ENCODE data around the gene CCDC102B.
A peak's percentile ranks its signal among the peaks of the same experiment; 100 is the strongest.
"Not testable (repeated sequence)": the region's sequence is repeated elsewhere in the genome, so short reads cannot be mapped to it uniquely, and the experiment has no call there.

CCDC102B gene

GRCh38 chr18:68897286-68897685 is 99.4 kb downstream of the CCDC102B start:
- no peak for TF ChIP-seq POLR2A (IDR thresholded peaks at IDR 0.05; ENCODE audit: low read depth, low read length)
- DNase-seq (ENCODE audit: insufficient read length, low spot score) (no peak), FAIRE-seq (no peak)

GRCh38 chr18:68909579-68909978 is 111.7 kb downstream of the CCDC102B start:
- TF ChIP-seq POLR2A (IDR thresholded peaks at IDR 0.05; ENCODE audit: low read depth, low read length) = no peak
- no peak for FAIRE-seq
- no peak for DNase-seq (ENCODE audit: insufficient read length, low spot score)

GRCh38 chr18:68915061-68915460 is 117.2 kb downstream of the CCDC102B start:
- no peak for TF ChIP-seq POLR2A (IDR thresholded peaks at IDR 0.05; ENCODE audit: low read depth, low read length)
- FAIRE-seq (no peak), DNase-seq (ENCODE audit: insufficient read length, low spot score) (no peak)

GRCh38 chr18:68916734-68917133 is 118.9 kb downstream of the CCDC102B start:
- TF ChIP-seq POLR2A (IDR thresholded peaks at IDR 0.05; ENCODE audit: low read depth, low read length) = no peak
- peak; percentile 89 for FAIRE-seq
- peak; percentile 11 for DNase-seq (ENCODE audit: insufficient read length, low spot score)

- DNase-seq (ENCODE audit: insufficient read length, low spot score) (no peak), FAIRE-seq (no peak)
- TF ChIP-seq POLR2A (IDR thresholded peaks at IDR 0.05; ENCODE audit: low read depth, low read length) = no peak
Measured at GRCh38 chr18:68918216-68918615, 120.3 kb downstream of the CCDC102B start.

GRCh38 chr18:68919900-68920299 is 122.0 kb downstream of the CCDC102B start:
- no peak for TF ChIP-seq POLR2A (IDR thresholded peaks at IDR 0.05; ENCODE audit: low read depth, low read length)
- no peak for DNase-seq (ENCODE audit: insufficient read length, low spot score)
- FAIRE-seq = no peak

- no peak for TF ChIP-seq POLR2A (IDR thresholded peaks at IDR 0.05; ENCODE audit: low read depth, low read length)
- DNase-seq (ENCODE audit: insufficient read length, low spot score) (no peak), FAIRE-seq (no peak)
Measured at GRCh38 chr18:68922392-68922791, 124.5 kb downstream of the CCDC102B start.

- no peak for TF ChIP-seq POLR2A (IDR thresholded peaks at IDR 0.05; ENCODE audit: low read depth, low read length)
- no peak for DNase-seq (ENCODE audit: insufficient read length, low spot score)
- FAIRE-seq = no peak
Measured at GRCh38 chr18:68925268-68925667, 127.4 kb downstream of the CCDC102B start.

- no peak for TF ChIP-seq POLR2A (IDR thresholded peaks at IDR 0.05; ENCODE audit: low read depth, low read length)
- FAIRE-seq = no peak
- DNase-seq (ENCODE audit: insufficient read length, low spot score) = no peak
Measured at GRCh38 chr18:68928762-68929675, 131.1 kb downstream of the CCDC102B start.

- FAIRE-seq = no peak
- TF ChIP-seq POLR2A (IDR thresholded peaks at IDR 0.05; ENCODE audit: low read depth, low read length) = no peak
- no peak for DNase-seq (ENCODE audit: insufficient read length, low spot score)
Measured at GRCh38 chr18:68935686-68936085, 137.8 kb downstream of the CCDC102B start.

GRCh38 chr18:68937029-68937599 is 139.2 kb downstream of the CCDC102B start:
- no peak for FAIRE-seq
- no peak for TF ChIP-seq POLR2A (IDR thresholded peaks at IDR 0.05; ENCODE audit: low read depth, low read length)
- no peak for DNase-seq (ENCODE audit: insufficient read length, low spot score)

GRCh38 chr18:68940039-68940438 is 142.2 kb downstream of the CCDC102B start:
- DNase-seq (ENCODE audit: insufficient read length, low spot score) (no peak), FAIRE-seq (no peak)
- TF ChIP-seq POLR2A (IDR thresholded peaks at IDR 0.05; ENCODE audit: low read depth, low read length) = no peak

GRCh38 chr18:68940754-68941153 is 142.9 kb downstream of the CCDC102B start:
- no peak for TF ChIP-seq POLR2A (IDR thresholded peaks at IDR 0.05; ENCODE audit: low read depth, low read length)
- DNase-seq (ENCODE audit: insufficient read length, low spot score) (no peak), FAIRE-seq (no peak)

- TF ChIP-seq POLR2A (IDR thresholded peaks at IDR 0.05; ENCODE audit: low read depth, low read length) = no peak
- DNase-seq (ENCODE audit: insufficient read length, low spot score) (no peak), FAIRE-seq (no peak)
Measured at GRCh38 chr18:68942230-68942629, 144.3 kb downstream of the CCDC102B start.

- FAIRE-seq; DNase-seq (ENCODE audit: insufficient read length, low spot score): not testable (repeated sequence)
Measured at GRCh38 chr18:68943861-68944260, 146.0 kb downstream of the CCDC102B start.

All from H54 (cell line).